ENCODE measurements around the gene PSME2. TPM values are rescaled to one million over a fixed set of nuclear protein-coding genes. Genes with fewer than 3 reads are reported as not detected.

PSME2 gene
- total and polyA plus RNA-seq, 2 of the 13 experiments (the other 11 are each of a cell fraction or from before 2014, with no cell fraction given): 332 to 716 TPM

- TF ChIP-seq AKNA (CRISPR knock-in tag; IDR thresholded peaks at IDR 0.05; ENCODE audit: borderline replicate concordance) (no peak), YY1 (IDR thresholded peaks at IDR 0.05; ENCODE audit: insufficient read depth, insufficient replicate concordance, low read depth, low read length) (no peak), ZSCAN20 (CRISPR knock-in tag; IDR thresholded peaks at IDR 0.05; ENCODE audit: borderline replicate concordance) (no peak), NAIF1 (CRISPR knock-in tag; IDR thresholded peaks at IDR 0.05; ENCODE audit: borderline replicate concordance) (no peak), BCLAF1 (IDR thresholded peaks at IDR 0.05) (no peak), EEA1 (CRISPR knock-in tag; IDR thresholded peaks at IDR 0.05; ENCODE audit: borderline replicate concordance) (peak; percentile 96; the same call in 1 of the 2 replicates), DPF2 (CRISPR knock-in tag; IDR thresholded peaks at IDR 0.05; ENCODE audit: borderline replicate concordance, low read depth) (peak; percentile 34; the same call in 1 of the 2 replicates), NFATC3 (CRISPR knock-in tag; IDR thresholded peaks at IDR 0.05) (peak; percentile 57; the same call in 1 of the 2 replicates), ZNF138 (CRISPR knock-in tag; IDR thresholded peaks at IDR 0.05; ENCODE audit: low read depth) (no peak; the same call in 1 of the 2 replicates), CAMTA2 (CRISPR knock-in tag; IDR thresholded peaks at IDR 0.05; ENCODE audit: borderline replicate concordance) (peak; percentile 87; the same call in 1 of the 2 replicates), CSRNP1 (CRISPR knock-in tag; IDR thresholded peaks at IDR 0.05) (peak; percentile 78; the same call in 1 of the 2 replicates), ZNF256 (CRISPR knock-in tag; conservative IDR thresholded peaks at IDR 0.05) (peak; percentile 73; the same call in 1 of the 2 replicates), ZMAT3 (CRISPR knock-in tag; conservative IDR thresholded peaks at IDR 0.05) (peak; percentile 62; the same call in 1 of the 2 replicates), ZFP36 (IDR thresholded peaks at IDR 0.05; ENCODE audit: borderline replicate concordance, low read depth, low read length, partially characterized antibody) (no peak), ZC3H4 (CRISPR knock-in tag; IDR thresholded peaks at IDR 0.05; ENCODE audit: borderline replicate concordance) (no peak), ZNF251 (CRISPR knock-in tag; IDR thresholded peaks at IDR 0.05) (peak; percentile 94), HOMEZ (CRISPR knock-in tag; IDR thresholded peaks at IDR 0.05; ENCODE audit: low read depth) (no peak)
Measured at GRCh38 chr14:24147761-24148428, 1.5 kb upstream of the PSME2 start (continued).
